ENCODE results near the gene SRSF5. TPM values are rescaled to one million over a fixed set of nuclear protein-coding genes. Genes with fewer than 3 reads are reported as not detected.

SRSF5 gene
- total and polyA plus RNA-seq, 2 of the 13 experiments (the other 11 are each of a cell fraction or from before 2014, with no cell fraction given) = 189 to 277 TPM

DNA sequence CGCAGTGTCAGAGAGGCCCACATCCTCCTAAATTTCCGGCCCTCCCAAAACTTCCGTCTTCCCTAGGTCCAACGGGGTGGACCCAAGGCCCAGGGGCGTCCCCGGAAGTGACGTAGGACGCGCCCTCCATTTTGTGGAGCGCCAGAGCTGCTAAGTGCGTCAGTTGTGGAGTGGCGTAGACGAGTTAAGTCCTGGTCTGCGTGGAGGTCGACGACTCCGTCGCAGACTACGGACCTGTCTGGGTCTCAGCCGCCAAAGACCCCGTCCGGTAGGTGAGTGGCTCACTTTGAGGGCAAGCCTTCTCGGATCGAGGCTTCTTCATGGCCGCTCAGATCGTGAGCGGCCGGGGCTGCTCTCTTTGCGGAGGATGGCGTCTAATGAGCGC lies at the start of gene SRSF5 (continued):
- TF ChIP-seq, protein P1, sequence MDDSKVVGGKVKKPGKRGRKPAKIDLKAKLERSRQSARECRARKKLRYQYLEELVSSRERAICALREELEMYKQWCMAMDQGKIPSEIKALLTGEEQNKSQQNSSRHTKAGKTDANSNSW (CRISPR knock-in tag; IDR thresholded peaks at IDR 0.05; ENCODE audit: borderline replicate concordance) = peak; percentile 99; the same call in 1 of the 2 replicates
- TF ChIP-seq ATF1 (CRISPR knock-in tag; IDR thresholded peaks at IDR 0.05) (peak; percentile 95), HDAC1 (CRISPR knock-in tag; IDR thresholded peaks at IDR 0.05) (peak; percentile 90), ZNF274 (CRISPR knock-in tag; IDR thresholded peaks at IDR 0.05) (peak; percentile 30), FOXO1 (CRISPR knock-in tag; IDR thresholded peaks at IDR 0.05) (peak; percentile 61; the same call in 1 of the 2 replicates), TGIF2 (CRISPR knock-in tag; IDR thresholded peaks at IDR 0.05) (peak; percentile 71), ZNF317 (CRISPR knock-in tag; IDR thresholded peaks at IDR 0.05) (peak; percentile 67), ZNF644 (CRISPR knock-in tag; IDR thresholded peaks at IDR 0.05; ENCODE audit: low read depth) (no peak), SP2 (CRISPR knock-in tag; IDR thresholded peaks at IDR 0.05) (peak; percentile 58; the same call in 1 of the 2 replicates), SP4 (CRISPR knock-in tag; IDR thresholded peaks at IDR 0.05) (peak; percentile 84), SOX5 (CRISPR knock-in tag; IDR thresholded peaks at IDR 0.05; ENCODE audit: borderline replicate concordance) (peak; percentile 49; the same call in 1 of the 2 replicates), ZNF441 (CRISPR knock-in tag; IDR thresholded peaks at IDR 0.05; ENCODE audit: borderline replicate concordance) (peak; percentile 80), RARA (CRISPR knock-in tag; IDR thresholded peaks at IDR 0.05) (peak; percentile 58; the same call in 1 of the 2 replicates), BRD4 (CRISPR knock-in tag; IDR thresholded peaks at IDR 0.05) (peak; percentile 96), ZNF589 (CRISPR knock-in tag; conservative IDR thresholded peaks at IDR 0.05) (0 out of 2 replicates have a peak, but pooled peaks have one; percentile 52), ZNF564 (CRISPR knock-in tag; IDR thresholded peaks at IDR 0.05) (0 out of 2 replicates have a peak, but pooled peaks have one; percentile 4), ZNF567 (CRISPR knock-in tag; IDR thresholded peaks at IDR 0.05; ENCODE audit: borderline replicate concordance) (no peak), ZNF124 (CRISPR knock-in tag; IDR thresholded peaks at IDR 0.05) (peak; percentile 33; the same call in 1 of the 2 replicates), MAF1 (CRISPR knock-in tag; IDR thresholded peaks at IDR 0.05; ENCODE audit: borderline replicate concordance) (peak; percentile 61; the same call in 1 of the 2 replicates), WIZ (CRISPR knock-in tag; IDR thresholded peaks at IDR 0.05) (no peak)
- TF ChIP-seq, protein P2, sequence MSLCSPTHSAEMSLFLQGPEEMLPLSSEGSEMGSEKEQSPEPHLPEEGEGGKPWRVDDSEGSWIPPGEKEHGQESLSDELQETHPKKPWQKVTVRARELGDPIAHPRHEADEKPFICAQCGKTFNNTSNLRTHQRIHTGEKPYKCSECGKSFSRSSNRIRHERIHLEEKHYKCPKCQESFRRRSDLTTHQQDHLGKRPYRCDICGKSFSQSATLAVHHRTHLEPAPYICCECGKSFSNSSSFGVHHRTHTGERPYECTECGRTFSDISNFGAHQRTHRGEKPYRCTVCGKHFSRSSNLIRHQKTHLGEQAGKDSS (CRISPR knock-in tag; IDR thresholded peaks at IDR 0.05; ENCODE audit: borderline replicate concordance, low read depth) = 0 out of 2 replicates have a peak, but pooled peaks have one; percentile 34
- TF ChIP-seq, protein P3, sequence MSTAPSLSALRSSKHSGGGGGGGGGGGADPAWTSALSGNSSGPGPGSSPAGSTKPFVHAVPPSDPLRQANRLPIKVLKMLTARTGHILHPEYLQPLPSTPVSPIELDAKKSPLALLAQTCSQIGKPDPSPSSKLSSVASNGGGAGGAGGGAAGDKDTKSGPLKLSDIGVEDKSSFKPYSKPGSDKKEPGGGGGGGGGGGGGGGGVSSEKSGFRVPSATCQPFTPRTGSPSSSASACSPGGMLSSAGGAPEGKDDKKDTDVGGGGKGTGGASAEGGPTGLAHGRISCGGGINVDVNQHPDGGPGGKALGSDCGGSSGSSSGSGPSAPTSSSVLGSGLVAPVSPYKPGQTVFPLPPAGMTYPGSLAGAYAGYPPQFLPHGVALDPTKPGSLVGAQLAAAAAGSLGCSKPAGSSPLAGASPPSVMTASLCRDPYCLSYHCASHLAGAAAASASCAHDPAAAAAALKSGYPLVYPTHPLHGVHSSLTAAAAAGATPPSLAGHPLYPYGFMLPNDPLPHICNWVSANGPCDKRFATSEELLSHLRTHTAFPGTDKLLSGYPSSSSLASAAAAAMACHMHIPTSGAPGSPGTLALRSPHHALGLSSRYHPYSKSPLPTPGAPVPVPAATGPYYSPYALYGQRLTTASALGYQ (CRISPR knock-in tag; IDR thresholded peaks at IDR 0.05) = peak; percentile 74; the same call in 1 of the 2 replicates
- TF ChIP-seq, protein P4, sequence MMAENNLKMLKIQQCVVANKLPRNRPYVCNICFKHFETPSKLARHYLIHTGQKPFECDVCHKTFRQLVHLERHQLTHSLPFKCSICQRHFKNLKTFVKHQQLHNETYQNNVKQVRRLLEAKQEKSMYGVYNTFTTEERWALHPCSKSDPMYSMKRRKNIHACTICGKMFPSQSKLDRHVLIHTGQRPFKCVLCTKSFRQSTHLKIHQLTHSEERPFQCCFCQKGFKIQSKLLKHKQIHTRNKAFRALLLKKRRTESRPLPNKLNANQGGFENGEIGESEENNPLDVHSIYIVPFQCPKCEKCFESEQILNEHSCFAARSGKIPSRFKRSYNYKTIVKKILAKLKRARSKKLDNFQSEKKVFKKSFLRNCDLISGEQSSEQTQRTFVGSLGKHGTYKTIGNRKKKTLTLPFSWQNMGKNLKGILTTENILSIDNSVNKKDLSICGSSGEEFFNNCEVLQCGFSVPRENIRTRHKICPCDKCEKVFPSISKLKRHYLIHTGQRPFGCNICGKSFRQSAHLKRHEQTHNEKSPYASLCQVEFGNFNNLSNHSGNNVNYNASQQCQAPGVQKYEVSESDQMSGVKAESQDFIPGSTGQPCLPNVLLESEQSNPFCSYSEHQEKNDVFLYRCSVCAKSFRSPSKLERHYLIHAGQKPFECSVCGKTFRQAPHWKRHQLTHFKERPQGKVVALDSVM (CRISPR knock-in tag; IDR thresholded peaks at IDR 0.05) = peak; percentile 61; the same call in 1 of the 2 replicates
- TF ChIP-seq, protein P5, sequence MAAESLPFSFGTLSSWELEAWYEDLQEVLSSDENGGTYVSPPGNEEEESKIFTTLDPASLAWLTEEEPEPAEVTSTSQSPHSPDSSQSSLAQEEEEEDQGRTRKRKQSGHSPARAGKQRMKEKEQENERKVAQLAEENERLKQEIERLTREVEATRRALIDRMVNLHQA (CRISPR knock-in tag; IDR thresholded peaks at IDR 0.05) = no peak
- TF ChIP-seq, protein P6, sequence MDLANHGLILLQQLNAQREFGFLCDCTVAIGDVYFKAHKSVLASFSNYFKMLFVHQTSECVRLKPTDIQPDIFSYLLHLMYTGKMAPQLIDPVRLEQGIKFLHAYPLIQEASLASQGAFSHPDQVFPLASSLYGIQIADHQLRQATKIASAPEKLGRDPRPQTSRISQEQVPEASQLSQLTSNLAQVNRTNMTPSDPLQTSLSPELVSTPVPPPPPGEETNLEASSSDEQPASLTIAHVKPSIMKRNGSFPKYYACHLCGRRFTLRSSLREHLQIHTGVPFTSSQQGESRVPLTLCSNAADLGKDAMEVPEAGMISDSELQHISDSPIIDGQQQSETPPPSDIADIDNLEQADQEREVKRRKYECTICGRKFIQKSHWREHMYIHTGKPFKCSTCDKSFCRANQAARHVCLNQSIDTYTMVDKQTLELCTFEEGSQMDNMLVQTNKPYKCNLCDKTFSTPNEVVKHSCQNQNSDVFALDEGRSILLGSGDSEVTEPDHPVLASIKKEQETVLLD (CRISPR knock-in tag; IDR thresholded peaks at IDR 0.05; ENCODE audit: low read depth) = peak; percentile 73; the same call in 1 of the 2 replicates

Data from HepG2 (cell line).